OCI-LY1 (cell line): ENCODE measurements around the gene WDFY2.

Experiments
- EZH2 ChIP-seq: fragments of 200-600 bp; sonication (generic), shearing (Covaris generic); IDR thresholded peaks from 2 replicates; pipeline ENCODE4 v1.8.0; 2017; ENCODE audit warnings: borderline replicate concordance, mixed run types, mild to moderate bottlenecking, antibody characterized with exemption, low read length, moderate library complexity, mixed read lengths
- TF ChIP-seq, protein P1 (sequence below): fragments of 200-600 bp; sonication (generic), shearing (Covaris generic); IDR thresholded peaks from 2 replicates; pipeline ENCODE4 v1.5.1; 2017; ENCODE audit warnings: mild to moderate bottlenecking, antibody characterized with exemption, low read length, moderate library complexity, mixed read lengths

DNA sequence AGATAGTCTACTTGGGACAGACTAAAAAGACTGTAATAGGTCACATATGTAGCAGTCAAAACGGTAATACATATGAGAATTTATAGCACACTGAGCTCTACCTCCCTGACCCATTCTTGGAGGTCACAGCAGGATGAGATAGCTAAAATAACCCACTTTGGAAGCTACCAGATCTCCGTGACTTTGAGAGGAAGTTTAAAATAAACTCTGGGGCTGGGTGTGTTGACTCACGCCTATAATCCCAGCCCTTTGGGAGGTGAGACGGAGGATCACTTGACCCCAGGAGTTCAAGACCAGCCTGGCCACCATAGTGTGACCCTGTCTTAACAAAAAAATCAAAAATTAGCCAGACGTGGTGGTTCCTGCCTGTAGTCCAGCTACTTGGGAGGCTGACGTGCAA lies 174.4 kb downstream of the WDFY2 start:
- TF ChIP-seq, protein P1, sequence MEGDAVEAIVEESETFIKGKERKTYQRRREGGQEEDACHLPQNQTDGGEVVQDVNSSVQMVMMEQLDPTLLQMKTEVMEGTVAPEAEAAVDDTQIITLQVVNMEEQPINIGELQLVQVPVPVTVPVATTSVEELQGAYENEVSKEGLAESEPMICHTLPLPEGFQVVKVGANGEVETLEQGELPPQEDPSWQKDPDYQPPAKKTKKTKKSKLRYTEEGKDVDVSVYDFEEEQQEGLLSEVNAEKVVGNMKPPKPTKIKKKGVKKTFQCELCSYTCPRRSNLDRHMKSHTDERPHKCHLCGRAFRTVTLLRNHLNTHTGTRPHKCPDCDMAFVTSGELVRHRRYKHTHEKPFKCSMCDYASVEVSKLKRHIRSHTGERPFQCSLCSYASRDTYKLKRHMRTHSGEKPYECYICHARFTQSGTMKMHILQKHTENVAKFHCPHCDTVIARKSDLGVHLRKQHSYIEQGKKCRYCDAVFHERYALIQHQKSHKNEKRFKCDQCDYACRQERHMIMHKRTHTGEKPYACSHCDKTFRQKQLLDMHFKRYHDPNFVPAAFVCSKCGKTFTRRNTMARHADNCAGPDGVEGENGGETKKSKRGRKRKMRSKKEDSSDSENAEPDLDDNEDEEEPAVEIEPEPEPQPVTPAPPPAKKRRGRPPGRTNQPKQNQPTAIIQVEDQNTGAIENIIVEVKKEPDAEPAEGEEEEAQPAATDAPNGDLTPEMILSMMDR = no peak
- TF ChIP-seq EZH2 = no peak
